ENCODE measurements around the gene COMP. TPM values are rescaled to one million over a fixed set of nuclear protein-coding genes. Genes with fewer than 3 reads are reported as not detected.

The COMP gene
- total RNA-seq (2021; ENCODE audit: unreplicated experiment) (not detected), Bru-seq, nascent RNA (not detected), BruChase-seq, experiment 1, labeled RNA remaining after a 6-hour chase (not detected), BruChase-seq, experiment 2, labeled RNA remaining after a 2-hour chase (percentile 8 among the genes with signal in this experiment)
- polyA plus RNA-seq (2012) = not detected in 2 replicates
- long read RNA-seq = 0 reads

DNA sequence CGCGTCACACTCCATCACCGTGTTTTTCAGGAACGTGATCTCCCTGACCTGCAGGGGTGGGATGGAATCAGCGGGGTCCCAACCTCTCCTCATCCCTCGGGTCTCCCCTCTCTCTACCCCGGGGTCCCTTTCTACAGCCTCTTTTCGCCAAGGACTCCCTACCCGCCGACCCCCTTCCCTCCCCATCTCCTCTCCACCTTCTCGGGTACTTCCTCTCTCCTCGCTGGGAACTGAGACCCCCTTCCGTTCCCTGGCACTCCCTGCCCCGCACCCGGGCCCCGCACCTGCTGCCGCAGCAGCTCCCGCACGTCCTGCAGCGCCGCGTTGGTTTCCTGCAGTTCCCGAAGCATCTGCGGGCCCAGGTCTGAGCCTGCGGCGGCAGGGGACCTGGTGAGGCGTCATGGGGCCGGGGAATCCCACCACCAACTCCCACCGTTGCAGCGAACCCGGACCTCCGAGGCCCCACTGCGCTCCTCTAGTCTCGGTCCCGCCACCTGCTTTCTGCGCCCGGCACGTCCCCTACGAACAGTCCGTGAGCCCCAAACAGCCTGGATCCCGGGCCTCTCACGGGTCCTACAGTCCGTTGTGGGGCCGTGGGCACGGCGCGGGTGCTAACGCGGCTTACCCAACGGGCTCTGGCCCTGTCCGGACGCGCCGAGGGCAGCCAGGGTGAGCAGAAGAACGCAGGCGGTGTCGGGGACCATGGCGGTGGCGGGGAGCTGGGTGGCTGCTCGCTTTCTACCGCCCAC lies at the start of gene COMP:
Gene COMP (minus strand): TSS at position 740 of the 749 bp plus-strand sequence. CDS start 36 bp downstream, at position 704.
- Histone ChIP-seq H3K36me3 (ENCODE audit: control insufficient read depth in 1 of 2, insufficient read depth in 2 of 2, low read length in 2 of 2) (no peaks in the 10 kb centered on the region), H3K9me3 (ENCODE audit: control insufficient read depth in 1 of 2, insufficient read depth in 1 of 2, low read depth in 1 of 2, low read length in 2 of 2) (no peaks in the 10 kb centered on the region), H3K4me2 (ENCODE audit: low read length) (no peak within 1 kb of the TSS), H3K4me3 (replicated peaks in 1 of 2; ENCODE audit: low read depth in 1 of 2, low read length in 2 of 2) (no peak within 1 kb of the TSS), H3K27me3 (ENCODE audit: insufficient read depth, low read length) (no peaks in the 10 kb centered on the region), H3K9me2 (ENCODE audit: insufficient read depth) (no peaks in the 10 kb centered on the region), H2AFZ (ENCODE audit: low read depth, low read length, poor library complexity, severe bottlenecking) (no peak within 1 kb of the TSS), H3K9ac (ENCODE audit: low read length) (no peak within 1 kb of the TSS), H3K4me1 (ENCODE audit: control insufficient read depth in 1 of 2, insufficient read depth in 2 of 2, low read length in 2 of 2) (peaks cover 2 to 5% of the 10 kb centered on the region in 2 experiments; a peak in 1 of 4 replicates), H4K20me1 (ENCODE audit: insufficient read depth) (no peaks in the 10 kb centered on the region), H3K27ac (ENCODE audit: low read depth, low read length) (no peak within 1 kb of the TSS), H3K79me2 (ENCODE audit: insufficient read depth, low read length) (no peaks in the 10 kb centered on the region)
- intact Hi-C loops (cut with micrococcal nuclease) = no loop called here
- no TSS peak for BruUV-seq (replicated peaks)
- RAD21 ChIA-PET (ENCODE audit: low non-redundant PET in 1 of 2, low total read pairs in 2 of 2, uncharacterized antibody in 2 of 2, unreplicated experiment in 2 of 2) = no interaction called here
- TF ChIP-seq ZNF274 (IDR thresholded peaks at IDR 0.05; ENCODE audit: low read depth, low read length) (no peak), ZFX (IDR thresholded peaks at IDR 0.05) (no peak), YY1 (IDR thresholded peaks at IDR 0.05; ENCODE audit: extremely low read depth, insufficient replicate concordance, low read depth, low read length) (no peak), CBX3 (IDR thresholded peaks at IDR 0.05; ENCODE audit: low read depth) (no peak), EGR1 (IDR thresholded peaks at IDR 0.05; ENCODE audit: low read depth) (no peak), FOSL1 (IDR thresholded peaks at IDR 0.05; ENCODE audit: low read depth) (no peak), SIN3A (IDR thresholded peaks at IDR 0.05; ENCODE audit: low read depth) (no peak), ELF1 (IDR thresholded peaks at IDR 0.05; ENCODE audit: borderline replicate concordance, low read depth) (no peak)
- TF ChIP-seq, protein P1, sequence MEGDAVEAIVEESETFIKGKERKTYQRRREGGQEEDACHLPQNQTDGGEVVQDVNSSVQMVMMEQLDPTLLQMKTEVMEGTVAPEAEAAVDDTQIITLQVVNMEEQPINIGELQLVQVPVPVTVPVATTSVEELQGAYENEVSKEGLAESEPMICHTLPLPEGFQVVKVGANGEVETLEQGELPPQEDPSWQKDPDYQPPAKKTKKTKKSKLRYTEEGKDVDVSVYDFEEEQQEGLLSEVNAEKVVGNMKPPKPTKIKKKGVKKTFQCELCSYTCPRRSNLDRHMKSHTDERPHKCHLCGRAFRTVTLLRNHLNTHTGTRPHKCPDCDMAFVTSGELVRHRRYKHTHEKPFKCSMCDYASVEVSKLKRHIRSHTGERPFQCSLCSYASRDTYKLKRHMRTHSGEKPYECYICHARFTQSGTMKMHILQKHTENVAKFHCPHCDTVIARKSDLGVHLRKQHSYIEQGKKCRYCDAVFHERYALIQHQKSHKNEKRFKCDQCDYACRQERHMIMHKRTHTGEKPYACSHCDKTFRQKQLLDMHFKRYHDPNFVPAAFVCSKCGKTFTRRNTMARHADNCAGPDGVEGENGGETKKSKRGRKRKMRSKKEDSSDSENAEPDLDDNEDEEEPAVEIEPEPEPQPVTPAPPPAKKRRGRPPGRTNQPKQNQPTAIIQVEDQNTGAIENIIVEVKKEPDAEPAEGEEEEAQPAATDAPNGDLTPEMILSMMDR (IDR thresholded peaks at IDR 0.05 in 2 of 3, conservative IDR thresholded peaks at IDR 0.05 in 1 of 3; ENCODE audit: borderline replicate concordance in 1 of 3, insufficient read depth in 1 of 3, low read depth in 2 of 3, low read length in 2 of 3) = no peak
- TF ChIP-seq, protein P2, sequence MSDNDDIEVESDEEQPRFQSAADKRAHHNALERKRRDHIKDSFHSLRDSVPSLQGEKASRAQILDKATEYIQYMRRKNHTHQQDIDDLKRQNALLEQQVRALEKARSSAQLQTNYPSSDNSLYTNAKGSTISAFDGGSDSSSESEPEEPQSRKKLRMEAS (IDR thresholded peaks at IDR 0.05) = no peak
- TF ChIP-seq, protein P3, sequence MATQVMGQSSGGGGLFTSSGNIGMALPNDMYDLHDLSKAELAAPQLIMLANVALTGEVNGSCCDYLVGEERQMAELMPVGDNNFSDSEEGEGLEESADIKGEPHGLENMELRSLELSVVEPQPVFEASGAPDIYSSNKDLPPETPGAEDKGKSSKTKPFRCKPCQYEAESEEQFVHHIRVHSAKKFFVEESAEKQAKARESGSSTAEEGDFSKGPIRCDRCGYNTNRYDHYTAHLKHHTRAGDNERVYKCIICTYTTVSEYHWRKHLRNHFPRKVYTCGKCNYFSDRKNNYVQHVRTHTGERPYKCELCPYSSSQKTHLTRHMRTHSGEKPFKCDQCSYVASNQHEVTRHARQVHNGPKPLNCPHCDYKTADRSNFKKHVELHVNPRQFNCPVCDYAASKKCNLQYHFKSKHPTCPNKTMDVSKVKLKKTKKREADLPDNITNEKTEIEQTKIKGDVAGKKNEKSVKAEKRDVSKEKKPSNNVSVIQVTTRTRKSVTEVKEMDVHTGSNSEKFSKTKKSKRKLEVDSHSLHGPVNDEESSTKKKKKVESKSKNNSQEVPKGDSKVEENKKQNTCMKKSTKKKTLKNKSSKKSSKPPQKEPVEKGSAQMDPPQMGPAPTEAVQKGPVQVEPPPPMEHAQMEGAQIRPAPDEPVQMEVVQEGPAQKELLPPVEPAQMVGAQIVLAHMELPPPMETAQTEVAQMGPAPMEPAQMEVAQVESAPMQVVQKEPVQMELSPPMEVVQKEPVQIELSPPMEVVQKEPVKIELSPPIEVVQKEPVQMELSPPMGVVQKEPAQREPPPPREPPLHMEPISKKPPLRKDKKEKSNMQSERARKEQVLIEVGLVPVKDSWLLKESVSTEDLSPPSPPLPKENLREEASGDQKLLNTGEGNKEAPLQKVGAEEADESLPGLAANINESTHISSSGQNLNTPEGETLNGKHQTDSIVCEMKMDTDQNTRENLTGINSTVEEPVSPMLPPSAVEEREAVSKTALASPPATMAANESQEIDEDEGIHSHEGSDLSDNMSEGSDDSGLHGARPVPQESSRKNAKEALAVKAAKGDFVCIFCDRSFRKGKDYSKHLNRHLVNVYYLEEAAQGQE (IDR thresholded peaks at IDR 0.05; ENCODE audit: low read depth) = no peak
- CTCF ChIA-PET = no interaction called here
- ATAC-seq = no peak
- DNase-seq (ENCODE audit: low read depth, low spot score) = no peak
- POLR2A ChIA-PET = no interaction called here

All from HCT116 (cell line).